AG10803 (cell line): ENCODE data around the gene C1QA.

Source experiments
- DNase-seq: peaks from one replicate; pipeline ENCODE4 v3.0.0; 2010; ENCODE audit warnings: low read depth
- H3K4me3 ChIP-seq: 2 replicates; pipeline ENCODE4 v1.5.1; 2011; ENCODE audit warnings: mild to moderate bottlenecking, low read length, control low read depth
- CTCF ChIP-seq: conservative IDR thresholded peaks from 2 replicates; pipeline ENCODE4 v1.5.1; 2011; ENCODE audit warnings: mild to moderate bottlenecking, low read length, control low read depth, inconsistent platforms

The C1QA gene

GRCh38 chr1:22612671-22613571 lies 23.5 kb upstream of the C1QA start:
- DNase-seq = no peak
- no peak for TF ChIP-seq CTCF
- no peak overlapping the region for H3K4me3 ChIP-seq

GRCh38 chr1:22613572-22613918 lies 22.9 kb upstream of the C1QA start:
- DNase-seq = no peak
- no peak overlapping the region for H3K4me3 ChIP-seq
- TF ChIP-seq CTCF = no peak

- no peak overlapping the region for H3K4me3 ChIP-seq
- TF ChIP-seq CTCF = no peak
- DNase-seq = no peak
These were observed 22.5 kb upstream of the C1QA start for GRCh38 chr1:22613951-22614350.

GRCh38 chr1:22615886-22616285 lies 20.5 kb upstream of the C1QA start:
- TF ChIP-seq CTCF = no peak

GRCh38 chr1:22616571-22616970 lies 19.9 kb upstream of the C1QA start:
- DNase-seq = no peak
- no peak overlapping the region for H3K4me3 ChIP-seq
- TF ChIP-seq CTCF = no peak

More at GRCh38 chr1:22615886-22616285, 20.5 kb upstream of the C1QA start:
- H3K4me3 ChIP-seq = no peak overlapping the region
- DNase-seq = no peak

- no peak for DNase-seq
- no peak for TF ChIP-seq CTCF
- no peak overlapping the region for H3K4me3 ChIP-seq
These were observed 18.4 kb upstream of the C1QA start for GRCh38 chr1:22618056-22618455.

- no peak for TF ChIP-seq CTCF
- no peak for DNase-seq
- H3K4me3 ChIP-seq = no peak overlapping the region
These were observed 17.2 kb upstream of the C1QA start for GRCh38 chr1:22619252-22619651.
